Keratinocyte (primary cell): Measurements from ENCODE around the gene FAM3B. TPM values are rescaled to one million over a fixed set of nuclear protein-coding genes. Genes with fewer than 3 reads are reported as not detected.

Experiments
- DNase-seq: peaks from one replicate; pipeline ENCODE4 v3.0.0-alpha.2; 2011; ENCODE audit warnings: low read depth, missing footprints, low spot score
- FAIRE-seq: peaks from 2 replicates; lab custom pipeline; 2011; peaks lifted over from hg19 to GRCh38; lab: Jason Lieb, UNC
- H2AFZ ChIP-seq: 2 replicates; pipeline ENCODE4 v1.6.0; 2012; ENCODE audit warnings: low read length, control low read depth, inconsistent platforms; ENCODE audit not compliant: control insufficient read depth
- H3K27ac ChIP-seq: 2 replicates; pipeline ENCODE4 v1.5.1; 2011; ENCODE audit warnings: low read length; ENCODE audit not compliant: control insufficient read depth, insufficient read depth
- H3K27me3 ChIP-seq: 3 replicates; pipeline ENCODE4 v1.6.0; 2011; ENCODE audit warnings: low read length; ENCODE audit not compliant: control insufficient read depth, insufficient read depth; ENCODE audit errors: extremely low read depth
- H3K36me3 ChIP-seq, 2 experiments: 2 replicates in 1 of 2; 3 replicates in 1 of 2; pipeline ENCODE4 v1.5.1; 2011; ENCODE audit warnings: low read length in 2 of 2, mild to moderate bottlenecking in 1 of 2; ENCODE audit not compliant: control insufficient read depth in 2 of 2, insufficient read depth in 2 of 2; ENCODE audit errors: extremely low read depth in 1 of 2
- H3K4me1 ChIP-seq: 3 replicates; pipeline ENCODE4 v1.5.1; 2011; ENCODE audit warnings: low read length; ENCODE audit not compliant: control insufficient read depth, insufficient read depth; ENCODE audit errors: extremely low read depth
- H3K4me2 ChIP-seq: 3 replicates; pipeline ENCODE4 v1.6.0; 2011; ENCODE audit warnings: low read depth, low read length; ENCODE audit not compliant: control insufficient read depth, insufficient read depth; ENCODE audit errors: extremely low read depth
- H3K4me3 ChIP-seq, 3 experiments: fragments of 200-600 bp in 1 of 3; sonication (generic) in 1 of 3; 2 replicates in 2 of 3; 3 replicates in 1 of 3; pipeline ENCODE4 v1.5.1; 2011 to 2016; ENCODE audit warnings: low read length in 3 of 3, mild to moderate bottlenecking in 3 of 3, control low read depth in 2 of 3, inconsistent platforms in 1 of 3, low read depth in 1 of 3, mixed read lengths in 1 of 3, mixed run types in 1 of 3, moderate library complexity in 1 of 3; ENCODE audit not compliant: control insufficient read depth in 2 of 3, insufficient read depth in 2 of 3; ENCODE audit errors: extremely low read depth in 1 of 3
- H3K79me2 ChIP-seq: 2 replicates; pipeline ENCODE4 v1.6.0; 2012; ENCODE audit warnings: low read length; ENCODE audit not compliant: control insufficient read depth, insufficient read depth
- H3K9ac ChIP-seq: 3 replicates; pipeline ENCODE4 v1.6.0; 2011; ENCODE audit warnings: low read length; ENCODE audit not compliant: control insufficient read depth, insufficient read depth; ENCODE audit errors: extremely low read depth
- H3K9me1 ChIP-seq: 3 replicates; pipeline ENCODE4 v1.6.0; 2011; ENCODE audit warnings: low read length; ENCODE audit not compliant: control insufficient read depth, insufficient read depth; ENCODE audit errors: extremely low read depth
- H3K9me3 ChIP-seq: 2 replicates; pipeline ENCODE4 v1.5.1; 2012; ENCODE audit warnings: low read depth, low read length; ENCODE audit not compliant: control insufficient read depth
- H4K20me1 ChIP-seq: 3 replicates; pipeline ENCODE4 v1.6.0; 2011; ENCODE audit warnings: low read length; ENCODE audit not compliant: control insufficient read depth, insufficient read depth; ENCODE audit errors: extremely low read depth
- EZH2 ChIP-seq: IDR thresholded peaks from one replicate; pipeline ENCODE4 v1.6.1; 2012; ENCODE audit warnings: inconsistent platforms, mild to moderate bottlenecking, low read length, moderate library complexity
- dilution Hi-C: fragments of 300-500 bp; cut with MboI; formaldehyde crosslinking; loops from one replicate; pipeline ENCODE4 v1.7.0; 2020; ENCODE audit warnings: low sequenced_read_pairs; ENCODE audit not compliant: extremely low pct_ligation_motif_present
- polyA plus RNA-seq, 5 experiments: library from polyadenylated mRNA; depleted of rRNA in 3 of 5; stranded (reverse) in 3 of 5; stranded (forward) in 1 of 5; unstranded in 1 of 5; fragments of >200 nt; gene quantifications; 1 replicate in 1 of 5; 2 replicates in 3 of 5; 3 replicates in 1 of 5; pipeline versions ENCODE4 v1.2.1 to v1.2.3, GENCODE V29; 2011 to 2012; ENCODE audit warnings: missing spikeins in 2 of 5, low read depth in 1 of 5, low replicate concordance in 1 of 5
- TF ChIP-seq, protein P1 (sequence below), 3 experiments: IDR thresholded peaks in 1 of 3; conservative IDR thresholded peaks in 1 of 3; optimal IDR thresholded peaks in 1 of 3; 2 replicates in 2 of 3; 3 replicates in 1 of 3; pipeline versions ENCODE3 to v1.5.1; 2011; ENCODE audit warnings: low read length in 3 of 3, mild to moderate bottlenecking in 3 of 3, moderate library complexity in 2 of 3, control low read depth in 1 of 3, inconsistent platforms in 1 of 3; ENCODE audit not compliant: insufficient read depth in 2 of 3; ENCODE audit errors: extremely low read depth in 1 of 3

Gene FAM3B
- polyA plus RNA-seq, 1 donor (not counting 4 experiments of a cell fraction or from before 2014, with no cell fraction given) = not detected

GRCh38 chr21:41277846-41278245, 38.8 kb upstream of the FAM3B start:
- Histone ChIP-seq H3K4me2 (no peak overlapping the region), H2AFZ (no peak overlapping the region), H3K9ac (no peak overlapping the region), H3K4me1 (no peaks in the 10 kb centered on the region), H3K36me3 (peaks cover 3 to 10% of the 10 kb centered on the region in 2 experiments), H3K4me3 (no peak overlapping the region), H4K20me1 (no peaks in the 10 kb centered on the region), H3K27ac (no peak overlapping the region), H3K79me2 (no peaks in the 10 kb centered on the region), H3K9me1 (no peaks in the 10 kb centered on the region), H3K9me3 (no peaks in the 10 kb centered on the region), H3K27me3 (peaks cover 2% of the 10 kb centered on the region)
- TF ChIP-seq, protein P1, sequence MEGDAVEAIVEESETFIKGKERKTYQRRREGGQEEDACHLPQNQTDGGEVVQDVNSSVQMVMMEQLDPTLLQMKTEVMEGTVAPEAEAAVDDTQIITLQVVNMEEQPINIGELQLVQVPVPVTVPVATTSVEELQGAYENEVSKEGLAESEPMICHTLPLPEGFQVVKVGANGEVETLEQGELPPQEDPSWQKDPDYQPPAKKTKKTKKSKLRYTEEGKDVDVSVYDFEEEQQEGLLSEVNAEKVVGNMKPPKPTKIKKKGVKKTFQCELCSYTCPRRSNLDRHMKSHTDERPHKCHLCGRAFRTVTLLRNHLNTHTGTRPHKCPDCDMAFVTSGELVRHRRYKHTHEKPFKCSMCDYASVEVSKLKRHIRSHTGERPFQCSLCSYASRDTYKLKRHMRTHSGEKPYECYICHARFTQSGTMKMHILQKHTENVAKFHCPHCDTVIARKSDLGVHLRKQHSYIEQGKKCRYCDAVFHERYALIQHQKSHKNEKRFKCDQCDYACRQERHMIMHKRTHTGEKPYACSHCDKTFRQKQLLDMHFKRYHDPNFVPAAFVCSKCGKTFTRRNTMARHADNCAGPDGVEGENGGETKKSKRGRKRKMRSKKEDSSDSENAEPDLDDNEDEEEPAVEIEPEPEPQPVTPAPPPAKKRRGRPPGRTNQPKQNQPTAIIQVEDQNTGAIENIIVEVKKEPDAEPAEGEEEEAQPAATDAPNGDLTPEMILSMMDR (optimal IDR thresholded peaks at IDR 0.05 in 1 of 3, IDR thresholded peaks at IDR 0.05 in 1 of 3, conservative IDR thresholded peaks at IDR 0.05 in 1 of 3; ENCODE audit: extremely low read depth in 1 of 3, insufficient read depth in 2 of 3, low read length in 3 of 3) = no peak
- TF ChIP-seq EZH2 = no peak
- dilution Hi-C loops = no loop called here
- DNase-seq (no peak), FAIRE-seq (no peak)

- dilution Hi-C loops = no loop called here
- H3K4me2 ChIP-seq = no peak overlapping the region
- H2AFZ ChIP-seq = no peak overlapping the region
- peaks cover 2% of the 10 kb centered on the region for H3K27me3 ChIP-seq
- no peaks in the 10 kb centered on the region for H3K79me2 ChIP-seq
- TF ChIP-seq, protein P1 (optimal IDR thresholded peaks at IDR 0.05 in 1 of 3, IDR thresholded peaks at IDR 0.05 in 1 of 3, conservative IDR thresholded peaks at IDR 0.05 in 1 of 3; ENCODE audit: extremely low read depth in 1 of 3, insufficient read depth in 2 of 3, low read length in 3 of 3) = no peak
- TF ChIP-seq EZH2 = no peak
- no peaks in the 10 kb centered on the region for H3K9me3 ChIP-seq
- H3K4me1 ChIP-seq = no peaks in the 10 kb centered on the region
- no peaks in the 10 kb centered on the region for H4K20me1 ChIP-seq
- no peaks in the 10 kb centered on the region for H3K9me1 ChIP-seq
- FAIRE-seq = no peak
- H3K9ac ChIP-seq = no peak overlapping the region
- peaks cover 3 to 5% of the 10 kb centered on the region in 2 experiments for H3K36me3 ChIP-seq
- H3K27ac ChIP-seq = no peak overlapping the region
- DNase-seq = no peak
- no peak overlapping the region for H3K4me3 ChIP-seq
Measured at GRCh38 chr21:41280115-41280919, 36.3 kb upstream of the FAM3B start.
